HG02870 (cell line): ENCODE results near the gene RBM44.

ENCODE experiments used
- ATAC-seq: cut with Tn5 transposase; IDR thresholded peaks from one replicate; pipeline ENCODE4 v1.9.1; 2021; ENCODE audit warnings: mild to moderate bottlenecking, moderate library complexity; ENCODE audit not compliant: unreplicated experiment

RBM44 gene

GRCh38 chr2:237869343-237870102 is 70.9 kb downstream of the RBM44 start:
- no peak for ATAC-seq

GRCh38 chr2:237870126-237870525 is 71.5 kb downstream of the RBM44 start:
- no peak for ATAC-seq

- no peak for ATAC-seq
Observed at GRCh38 chr2:237870754-237871651, 72.4 kb downstream of the RBM44 start.

GRCh38 chr2:237872178-237872887 is 73.8 kb downstream of the RBM44 start:
- no peak for ATAC-seq

GRCh38 chr2:237873421-237873831 is 74.8 kb downstream of the RBM44 start:
- ATAC-seq: no peak

- no peak for ATAC-seq
Observed at GRCh38 chr2:237873897-237874551, 75.4 kb downstream of the RBM44 start.

GRCh38 chr2:237874585-237875161 is 76.1 kb downstream of the RBM44 start:
- no peak for ATAC-seq

- no peak for ATAC-seq
Observed at GRCh38 chr2:237875256-237876060, 76.9 kb downstream of the RBM44 start.

GRCh38 chr2:237876061-237876526 is 77.5 kb downstream of the RBM44 start:
- no peak for ATAC-seq

GRCh38 chr2:237876532-237876931 is 78.0 kb downstream of the RBM44 start:
- no peak for ATAC-seq

GRCh38 chr2:237876951-237877491 is 78.4 kb downstream of the RBM44 start:
- ATAC-seq: no peak

- ATAC-seq: no peak
Observed at GRCh38 chr2:237877576-237878307, 79.2 kb downstream of the RBM44 start.

- no peak for ATAC-seq
Observed at GRCh38 chr2:237878321-237879057, 79.9 kb downstream of the RBM44 start.

GRCh38 chr2:237879058-237879430 is 80.5 kb downstream of the RBM44 start:
- no peak for ATAC-seq

GRCh38 chr2:237879991-237880560 is 81.5 kb downstream of the RBM44 start:
- ATAC-seq: no peak

- ATAC-seq: no peak
Observed at GRCh38 chr2:237882510-237883481, 84.2 kb downstream of the RBM44 start.
